KG1 (cell line): Measurements from ENCODE around the gene PARP15.
"Not testable (repeated sequence)": the region's sequence is repeated elsewhere in the genome, so short reads cannot be mapped to it uniquely, and the experiment has no call there.

Experiments used
- DNase-seq: peaks from one replicate; lab custom pipeline; 2025; lab: John Stamatoyannopoulos, UW

Gene PARP15

GRCh38 chr3:122618614-122619013 is 41.2 kb downstream of the PARP15 start:
- DNase-seq, result no peak

- DNase-seq, result no peak
Observed at GRCh38 chr3:122619040-122619439, 41.6 kb downstream of the PARP15 start.

GRCh38 chr3:122620399-122620798 is 42.9 kb downstream of the PARP15 start:
- DNase-seq, result no peak

- no peak for DNase-seq
Observed at GRCh38 chr3:122621112-122621511, 43.7 kb downstream of the PARP15 start.

GRCh38 chr3:122623031-122623829 is 45.8 kb downstream of the PARP15 start:
- DNase-seq, result no peak

- DNase-seq, result no peak
Observed at GRCh38 chr3:122626515-122627180, 49.2 kb downstream of the PARP15 start.

GRCh38 chr3:122627301-122627700 is 49.9 kb downstream of the PARP15 start:
- DNase-seq, result no peak

- DNase-seq, result no peak
Observed at GRCh38 chr3:122628567-122628966, 51.1 kb downstream of the PARP15 start.

GRCh38 chr3:122629763-122630162 is 52.3 kb downstream of the PARP15 start:
- no peak for DNase-seq

- DNase-seq, result no peak
Observed at GRCh38 chr3:122635789-122636188, 58.3 kb downstream of the PARP15 start.

- DNase-seq, result no peak
Observed at GRCh38 chr3:122636697-122637096, 59.2 kb downstream of the PARP15 start.

GRCh38 chr3:122640437-122640999 is 63.1 kb downstream of the PARP15 start:
- DNase-seq, result no peak

GRCh38 chr3:122642935-122643334 is 65.5 kb downstream of the PARP15 start:
- DNase-seq, result no peak

- DNase-seq, result no peak
Observed at GRCh38 chr3:122646146-122646988, 68.9 kb downstream of the PARP15 start.

- DNase-seq, result not testable (repeated sequence)
Observed at GRCh38 chr3:122651233-122651907, 73.9 kb downstream of the PARP15 start.

- DNase-seq, result not testable (repeated sequence)
Observed at GRCh38 chr3:122651962-122652361, 74.5 kb downstream of the PARP15 start.

GRCh38 chr3:122658336-122658735 is 80.9 kb downstream of the PARP15 start:
- not testable (repeated sequence) for DNase-seq

GRCh38 chr3:122660297-122660974 is 83.0 kb downstream of the PARP15 start:
- no peak for DNase-seq

GRCh38 chr3:122661633-122662032 is 84.2 kb downstream of the PARP15 start:
- DNase-seq, result no peak

- DNase-seq, result no peak
Observed at GRCh38 chr3:122662505-122662904, 85.1 kb downstream of the PARP15 start.

- DNase-seq, result no peak
Observed at GRCh38 chr3:122665226-122665786, 87.9 kb downstream of the PARP15 start.
